Smooth muscle cell (in vitro differentiated cells): ENCODE measurements around the gene ABCG1. TPM values are rescaled to one million over a fixed set of nuclear protein-coding genes. Genes with fewer than 3 reads are reported as not detected.

Experiments used
- DNase-seq: peaks from one replicate; lab custom pipeline; 2025; ENCODE audit not compliant: unreplicated experiment; lab: John Stamatoyannopoulos, UW
- H2AFZ ChIP-seq: fragments of 200-600 bp; sonication (generic); 2 replicates; pipeline ENCODE4 v1.6.0; 2016; ENCODE audit warnings: antibody characterized with exemption, low read depth, mild to moderate bottlenecking
- H3F3A ChIP-seq: fragments of 200-600 bp; sonication (generic); 2 replicates; pipeline ENCODE4 v1.6.0; 2017; ENCODE audit warnings: antibody characterized with exemption, low read depth
- H3K27ac ChIP-seq: fragments of 200-600 bp; sonication (generic); 2 replicates; pipeline ENCODE4 v1.5.1; 2016; ENCODE audit warnings: low read depth, mild to moderate bottlenecking
- H3K27me3 ChIP-seq: fragments of 200-600 bp; sonication (generic); 2 replicates; pipeline ENCODE4 v1.6.1; 2016; ENCODE audit warnings: low read depth, mild to moderate bottlenecking
- H3K36me3 ChIP-seq: fragments of 200-600 bp; sonication (generic); 2 replicates; pipeline ENCODE4 v1.5.1; 2016; ENCODE audit warnings: low read depth
- H3K4me1 ChIP-seq: fragments of 200-600 bp; sonication (generic); 2 replicates; pipeline ENCODE4 v1.5.1; 2016; ENCODE audit warnings: low read depth
- H3K4me2 ChIP-seq: fragments of 200-600 bp; sonication (generic); 2 replicates; pipeline ENCODE4 v1.6.0; 2016; ENCODE audit warnings: mild to moderate bottlenecking
- H3K4me3 ChIP-seq: fragments of 200-600 bp; sonication (generic); 2 replicates; pipeline ENCODE4 v1.5.1; 2016; ENCODE audit warnings: mild to moderate bottlenecking
- H3K79me2 ChIP-seq: fragments of 200-600 bp; sonication (generic); 2 replicates; pipeline ENCODE4 v1.6.0; 2016; ENCODE audit warnings: low read depth, mild to moderate bottlenecking
- H3K9ac ChIP-seq: fragments of 200-600 bp; sonication (generic); 2 replicates; pipeline ENCODE4 v1.6.0; 2016; ENCODE audit warnings: low read depth
- H3K9me3 ChIP-seq: fragments of 200-600 bp; sonication (generic); replicated peaks from 2 replicates; pipeline ENCODE4 v1.5.1; 2016; ENCODE audit warnings: low read depth
- H4K20me1 ChIP-seq: fragments of 200-600 bp; sonication (generic); 2 replicates; pipeline ENCODE4 v1.6.0; 2016; ENCODE audit warnings: low read depth
- WGBS: methylation state at CpG from one replicate; pipeline ENCODE4 v1.1.7; 2016; ENCODE audit warnings: low lambda C conversion rate; 5-methylcytosine and 5-hydroxymethylcytosine counted together
- polyA plus RNA-seq: library from polyadenylated mRNA; unstranded; fragments of >200 nt; fragmentation: Nextera tagmentation; extraction: Ambion mirVana; gene quantifications from 2 replicates; pipeline ENCODE4 v1.2.1, GENCODE V29; 2016
- total RNA-seq: library from RNA; depleted of rRNA; stranded (reverse); fragments of >200 nt; gene quantifications from 2 replicates; pipeline ENCODE4 v1.2.3, GENCODE V29; 2014
- TF ChIP-seq, protein P1 (sequence below): fragments of 200-600 bp; sonication (generic); IDR thresholded peaks from 2 replicates; pipeline ENCODE4 v1.5.1; 2017; ENCODE audit warnings: borderline replicate concordance, mild to moderate bottlenecking, antibody characterized with exemption; ENCODE audit not compliant: insufficient read depth, poor library complexity, severe bottlenecking

Gene ABCG1
- total and polyA plus RNA-seq, 2 experiments from 2014 or later, result 0.55 to 2.9 TPM

GRCh38 chr21:42294273-42294880, 75.4 kb downstream of the ABCG1 start:
- H3F3A ChIP-seq, result no peaks in the 10 kb centered on the region
- DNase-seq, result no peak
- H3K27me3 ChIP-seq, result peaks cover 8% of the 10 kb centered on the region
- no peaks in the 10 kb centered on the region for H3K9me3 ChIP-seq
- H2AFZ ChIP-seq, result no peak overlapping the region
- H3K4me1 ChIP-seq, result no peaks in the 10 kb centered on the region
- 98% methylated on average over 22 of the region's 22 CpGs for WGBS
- no peak overlapping the region for H3K27ac ChIP-seq
- H3K36me3 ChIP-seq, result no peaks in the 10 kb centered on the region
- H3K9ac ChIP-seq, result no peak overlapping the region
- H4K20me1 ChIP-seq, result no peaks in the 10 kb centered on the region
- TF ChIP-seq, protein P1, sequence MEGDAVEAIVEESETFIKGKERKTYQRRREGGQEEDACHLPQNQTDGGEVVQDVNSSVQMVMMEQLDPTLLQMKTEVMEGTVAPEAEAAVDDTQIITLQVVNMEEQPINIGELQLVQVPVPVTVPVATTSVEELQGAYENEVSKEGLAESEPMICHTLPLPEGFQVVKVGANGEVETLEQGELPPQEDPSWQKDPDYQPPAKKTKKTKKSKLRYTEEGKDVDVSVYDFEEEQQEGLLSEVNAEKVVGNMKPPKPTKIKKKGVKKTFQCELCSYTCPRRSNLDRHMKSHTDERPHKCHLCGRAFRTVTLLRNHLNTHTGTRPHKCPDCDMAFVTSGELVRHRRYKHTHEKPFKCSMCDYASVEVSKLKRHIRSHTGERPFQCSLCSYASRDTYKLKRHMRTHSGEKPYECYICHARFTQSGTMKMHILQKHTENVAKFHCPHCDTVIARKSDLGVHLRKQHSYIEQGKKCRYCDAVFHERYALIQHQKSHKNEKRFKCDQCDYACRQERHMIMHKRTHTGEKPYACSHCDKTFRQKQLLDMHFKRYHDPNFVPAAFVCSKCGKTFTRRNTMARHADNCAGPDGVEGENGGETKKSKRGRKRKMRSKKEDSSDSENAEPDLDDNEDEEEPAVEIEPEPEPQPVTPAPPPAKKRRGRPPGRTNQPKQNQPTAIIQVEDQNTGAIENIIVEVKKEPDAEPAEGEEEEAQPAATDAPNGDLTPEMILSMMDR, result no peak
- H3K4me3 ChIP-seq, result no peak overlapping the region
- no peak overlapping the region for H3K4me2 ChIP-seq
- no peaks in the 10 kb centered on the region for H3K79me2 ChIP-seq

GRCh38 chr21:42295845-42296244, 76.9 kb downstream of the ABCG1 start:
- H3K27me3 ChIP-seq, result peaks cover 8% of the 10 kb centered on the region
- H3K9me3 ChIP-seq, result no peaks in the 10 kb centered on the region
- no peaks in the 10 kb centered on the region for H3F3A ChIP-seq
- H3K36me3 ChIP-seq, result no peaks in the 10 kb centered on the region
- WGBS, result 89% methylated on average over 15 of the region's 15 CpGs
- no peak for DNase-seq
- TF ChIP-seq, protein P1, result no peak
- H3K79me2 ChIP-seq, result no peaks in the 10 kb centered on the region
- H3K27ac ChIP-seq, result no peak overlapping the region
- no peak overlapping the region for H3K4me2 ChIP-seq
- H3K4me1 ChIP-seq, result no peaks in the 10 kb centered on the region
- no peak overlapping the region for H3K4me3 ChIP-seq
- H4K20me1 ChIP-seq, result no peaks in the 10 kb centered on the region
- no peak overlapping the region for H3K9ac ChIP-seq
- no peak overlapping the region for H2AFZ ChIP-seq

DNA sequence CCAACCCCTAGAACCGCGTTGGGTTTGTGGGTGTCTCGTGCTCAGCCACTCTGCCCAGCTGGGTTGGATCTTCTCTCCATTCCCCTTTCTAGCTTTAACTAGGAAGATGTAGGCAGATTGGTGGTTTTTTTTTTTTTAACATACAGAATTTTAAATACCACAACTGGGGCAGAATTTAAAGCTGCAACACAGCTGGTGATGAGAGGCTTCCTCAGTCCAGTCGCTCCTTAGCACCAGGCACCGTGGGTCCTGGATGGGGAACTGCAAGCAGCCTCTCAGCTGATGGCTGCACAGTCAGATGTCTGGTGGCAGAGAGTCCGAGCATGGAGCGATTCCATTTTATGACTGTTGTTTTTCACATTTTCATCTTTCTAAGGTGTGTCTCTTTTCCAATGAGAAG, 77.6 kb downstream of the ABCG1 start:
- H4K20me1 ChIP-seq, result no peaks in the 10 kb centered on the region
- H3K4me1 ChIP-seq, result no peaks in the 10 kb centered on the region
- no peak overlapping the region for H3K27ac ChIP-seq
- H3K36me3 ChIP-seq, result no peaks in the 10 kb centered on the region
- no peaks in the 10 kb centered on the region for H3K79me2 ChIP-seq
- H3K9ac ChIP-seq, result no peak overlapping the region
- 90% methylated on average over 7 of the region's 7 CpGs for WGBS
- H3K4me3 ChIP-seq, result no peak overlapping the region
- H3K27me3 ChIP-seq, result peaks cover 8% of the 10 kb centered on the region
- TF ChIP-seq, protein P1, result no peak
- no peak for DNase-seq
- no peak overlapping the region for H3K4me2 ChIP-seq
- no peak overlapping the region for H2AFZ ChIP-seq
- H3F3A ChIP-seq, result no peaks in the 10 kb centered on the region
- H3K9me3 ChIP-seq, result no peaks in the 10 kb centered on the region

DNA sequence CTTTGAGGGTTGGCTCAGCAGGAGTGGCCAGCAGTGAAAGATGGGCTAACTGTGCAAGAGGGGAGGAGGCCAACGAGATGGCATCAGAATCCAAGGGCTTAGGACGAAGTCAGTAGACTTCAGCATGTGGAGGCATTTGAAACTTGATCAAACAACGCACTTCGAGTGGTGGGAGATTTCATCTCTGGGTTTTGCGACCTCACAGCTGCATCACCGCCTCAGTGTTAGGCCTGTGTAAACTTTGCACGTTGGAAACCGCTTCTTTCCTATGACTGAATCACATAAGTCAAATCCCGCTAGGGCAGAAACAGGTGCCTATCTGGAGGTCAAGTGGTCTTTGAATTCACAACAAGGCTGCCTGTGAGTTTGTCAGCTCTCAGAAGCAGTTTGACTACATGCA, 78.4 kb downstream of the ABCG1 start:
- H3K4me3 ChIP-seq, result no peak overlapping the region
- 82% methylated on average over 9 of the region's 9 CpGs for WGBS
- no peaks in the 10 kb centered on the region for H3K4me1 ChIP-seq
- no peak overlapping the region for H2AFZ ChIP-seq
- peaks cover 8% of the 10 kb centered on the region for H3K27me3 ChIP-seq
- no peak for DNase-seq
- H3K79me2 ChIP-seq, result no peaks in the 10 kb centered on the region
- H3K27ac ChIP-seq, result no peak overlapping the region
- no peak overlapping the region for H3K9ac ChIP-seq
- no peaks in the 10 kb centered on the region for H4K20me1 ChIP-seq
- H3K9me3 ChIP-seq, result no peaks in the 10 kb centered on the region
- TF ChIP-seq, protein P1, result no peak
- H3K36me3 ChIP-seq, result no peaks in the 10 kb centered on the region
- H3F3A ChIP-seq, result no peaks in the 10 kb centered on the region
- no peak overlapping the region for H3K4me2 ChIP-seq
